Mononuclear cell (primary cell): ENCODE results near the gene PLN. TPM values are rescaled to one million over a fixed set of nuclear protein-coding genes. Genes with fewer than 3 reads are reported as not detected.

ENCODE experiments used
- H3K27me3 ChIP-seq: 2 replicates; pipeline ENCODE4 v1.6.0; 2011; ENCODE audit warnings: low read length, control low read depth; ENCODE audit not compliant: insufficient read depth
- H3K4me1 ChIP-seq: 2 replicates; pipeline ENCODE4 v1.5.1; 2011; ENCODE audit warnings: mild to moderate bottlenecking, low read length, control low read depth; ENCODE audit not compliant: insufficient read depth
- H3K4me3 ChIP-seq: 2 replicates; pipeline ENCODE4 v1.5.1; 2011; ENCODE audit warnings: mild to moderate bottlenecking, low read length, moderate library complexity
- H3K9me3 ChIP-seq: 2 replicates; pipeline ENCODE4 v1.5.1; 2011; ENCODE audit warnings: low read depth, mild to moderate bottlenecking, control low read depth, low read length
- total RNA-seq: library from RNA; depleted of rRNA; stranded (reverse); fragments of >200 nt; gene quantifications from one replicate; pipeline ENCODE4 v1.2.3, GENCODE V29; 2012

The PLN gene
- total RNA-seq, 1 donor = 0.10 TPM

DNA sequence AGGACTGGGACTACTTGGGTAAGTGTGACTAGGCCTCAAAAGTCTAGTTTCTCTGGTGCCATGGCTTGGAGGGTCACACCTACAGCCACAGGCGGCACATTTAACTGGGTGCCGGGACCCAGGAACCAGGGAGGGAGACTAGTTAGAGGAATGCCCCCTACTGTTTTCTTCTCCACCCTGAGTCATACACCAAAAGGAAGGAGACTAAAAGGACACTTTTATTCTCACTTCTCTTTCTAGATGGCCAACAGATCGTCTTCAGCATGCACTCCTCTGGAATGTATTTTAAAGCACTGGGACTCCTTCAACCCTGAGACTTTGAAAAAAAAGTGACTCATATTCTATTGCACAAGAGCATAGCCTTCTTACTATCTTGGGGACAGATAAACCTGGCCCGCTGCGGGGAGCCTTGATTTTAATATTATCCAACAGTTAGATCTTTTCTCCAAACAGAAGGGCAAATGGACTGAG is 33.4 kb downstream of the PLN start:
- H3K4me3 ChIP-seq = no peak overlapping the region
- H3K27me3 ChIP-seq = no peaks in the 10 kb centered on the region
- H3K4me1 ChIP-seq = peaks cover 27% of the 10 kb centered on the region
- H3K9me3 ChIP-seq = peaks cover 10% of the 10 kb centered on the region

GRCh38 chr6:118584911-118585310 is 36.8 kb downstream of the PLN start:
- Histone ChIP-seq H3K27me3 (no peaks in the 10 kb centered on the region), H3K9me3 (no peaks in the 10 kb centered on the region), H3K4me3 (no peak overlapping the region), H3K4me1 (peaks cover 27% of the 10 kb centered on the region)

DNA sequence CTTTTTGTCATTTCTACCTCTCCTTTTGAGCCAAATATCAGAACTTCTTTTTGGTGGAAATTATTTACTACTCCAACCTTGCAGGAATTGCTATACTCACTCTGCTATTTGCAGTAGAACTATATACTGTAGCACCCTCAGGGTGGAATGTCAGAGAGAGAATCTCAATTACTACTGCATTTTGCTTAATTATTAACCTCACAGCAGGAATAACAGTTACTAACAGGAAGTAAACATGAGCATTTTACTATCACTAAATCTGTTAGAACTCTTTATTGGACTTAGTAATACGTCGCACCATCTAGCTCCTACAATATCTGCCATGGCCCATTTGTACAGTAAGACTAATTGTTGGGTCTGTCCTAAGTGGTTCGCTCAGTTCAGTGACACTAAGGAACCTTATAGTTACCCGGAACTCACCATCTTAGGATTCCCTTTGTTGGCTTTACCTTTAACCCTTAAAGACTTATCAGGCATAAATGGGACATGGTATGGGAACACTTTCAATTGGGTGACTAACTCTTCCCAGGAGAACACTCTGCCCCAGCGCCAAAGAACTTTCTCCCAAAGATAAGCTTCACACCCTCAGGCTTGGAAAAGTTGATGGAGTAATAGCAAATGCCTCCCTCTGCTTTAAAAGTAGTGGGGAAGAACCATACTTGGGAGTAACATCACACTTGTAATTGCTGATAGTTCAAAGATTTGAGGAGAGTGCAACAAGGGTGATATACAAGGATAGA is 38.8 kb downstream of the PLN start:
- Histone ChIP-seq H3K4me1 (peaks cover 11% of the 10 kb centered on the region), H3K9me3 (no peaks in the 10 kb centered on the region), H3K4me3 (no peak overlapping the region), H3K27me3 (no peaks in the 10 kb centered on the region)

GRCh38 chr6:118588626-118589025 is 40.5 kb downstream of the PLN start:
- Histone ChIP-seq H3K27me3 (no peaks in the 10 kb centered on the region), H3K9me3 (no peaks in the 10 kb centered on the region), H3K4me3 (no peak overlapping the region)

GRCh38 chr6:118589186-118589585 is 41.1 kb downstream of the PLN start:
- Histone ChIP-seq H3K27me3 (no peaks in the 10 kb centered on the region), H3K4me1 (no peaks in the 10 kb centered on the region), H3K4me3 (no peak overlapping the region), H3K9me3 (no peaks in the 10 kb centered on the region)

More at GRCh38 chr6:118588626-118589025, 40.5 kb downstream of the PLN start:
- no peaks in the 10 kb centered on the region for H3K4me1 ChIP-seq

- H3K27me3 ChIP-seq = no peaks in the 10 kb centered on the region
- no peaks in the 10 kb centered on the region for H3K4me1 ChIP-seq
- H3K9me3 ChIP-seq = no peaks in the 10 kb centered on the region
- no peak overlapping the region for H3K4me3 ChIP-seq
Measured at GRCh38 chr6:118589649-118590365, 41.7 kb downstream of the PLN start.

DNA sequence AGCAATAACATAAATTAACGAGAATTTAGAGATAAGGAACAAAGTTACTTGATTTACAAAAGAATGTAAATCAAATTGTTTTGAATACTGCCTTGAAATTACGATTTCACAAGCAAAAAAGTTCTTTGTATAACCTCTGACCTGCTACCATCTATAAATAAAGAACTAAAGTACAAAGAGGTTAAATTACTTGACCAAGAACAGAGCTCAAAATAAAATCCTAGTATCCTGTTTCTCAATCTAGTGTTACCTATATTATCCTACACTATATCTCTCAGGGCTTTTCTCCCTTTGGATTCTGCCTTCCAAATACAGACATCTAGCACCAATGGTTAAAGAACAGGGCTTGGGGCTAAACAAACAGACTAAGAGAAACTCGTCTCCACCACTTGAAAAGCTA is 43.8 kb downstream of the PLN start:
- H3K9me3 ChIP-seq = no peaks in the 10 kb centered on the region
- no peak overlapping the region for H3K4me3 ChIP-seq
- no peaks in the 10 kb centered on the region for H3K27me3 ChIP-seq
- H3K4me1 ChIP-seq = no peaks in the 10 kb centered on the region

DNA sequence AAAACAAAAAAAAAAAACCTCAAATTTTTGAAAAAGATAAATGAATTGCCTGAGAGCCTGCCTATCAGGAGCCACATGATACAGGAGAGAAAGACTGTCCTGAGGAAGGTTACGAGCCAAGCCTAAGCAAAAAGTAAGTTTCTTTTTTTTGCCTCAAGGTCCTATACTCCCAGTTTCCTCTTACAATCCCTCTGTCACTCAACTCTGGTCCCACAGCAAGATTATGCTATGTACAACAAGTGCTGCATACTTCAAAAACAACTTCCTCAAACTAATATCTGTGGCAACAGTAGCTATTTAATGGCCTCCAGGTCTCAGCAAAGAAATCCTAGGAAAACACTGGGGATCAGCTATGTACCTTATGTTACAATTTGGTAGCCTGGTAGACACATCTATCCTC is 46.8 kb downstream of the PLN start:
- H3K4me1 ChIP-seq = no peaks in the 10 kb centered on the region
- H3K27me3 ChIP-seq = no peaks in the 10 kb centered on the region

DNA sequence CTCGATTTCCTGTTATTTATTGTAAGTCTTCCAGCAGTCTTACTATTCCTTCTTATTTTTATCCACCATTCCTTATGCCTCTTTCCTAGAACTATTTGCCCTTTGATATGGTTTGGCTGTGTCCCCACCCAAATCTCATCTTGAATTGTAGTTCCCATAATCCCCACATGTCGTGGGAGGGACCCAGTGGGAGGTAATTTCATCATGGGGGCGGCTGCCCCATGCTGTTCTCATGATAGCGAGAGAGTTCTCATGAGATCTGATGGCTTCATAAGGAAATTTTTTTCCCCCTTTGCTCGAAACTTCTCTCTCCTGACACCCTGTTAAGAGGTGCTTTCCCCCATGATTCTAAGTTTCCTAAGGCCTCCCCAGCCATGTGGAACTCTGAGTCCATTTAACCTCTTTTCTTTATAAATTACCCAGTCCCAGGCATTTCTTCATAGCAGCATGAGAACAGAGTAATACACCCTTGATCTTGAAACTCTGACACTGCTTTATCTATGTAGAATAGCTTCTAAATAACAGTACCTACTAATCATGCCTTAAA is 48.8 kb downstream of the PLN start:
- Histone ChIP-seq H3K4me3 (no peak overlapping the region), H3K9me3 (no peaks in the 10 kb centered on the region), H3K27me3 (no peaks in the 10 kb centered on the region), H3K4me1 (no peaks in the 10 kb centered on the region)

More for the DNA sequence above, 46.8 kb downstream of the PLN start:
- H3K9me3 ChIP-seq = no peaks in the 10 kb centered on the region
- H3K4me3 ChIP-seq = no peak overlapping the region

DNA sequence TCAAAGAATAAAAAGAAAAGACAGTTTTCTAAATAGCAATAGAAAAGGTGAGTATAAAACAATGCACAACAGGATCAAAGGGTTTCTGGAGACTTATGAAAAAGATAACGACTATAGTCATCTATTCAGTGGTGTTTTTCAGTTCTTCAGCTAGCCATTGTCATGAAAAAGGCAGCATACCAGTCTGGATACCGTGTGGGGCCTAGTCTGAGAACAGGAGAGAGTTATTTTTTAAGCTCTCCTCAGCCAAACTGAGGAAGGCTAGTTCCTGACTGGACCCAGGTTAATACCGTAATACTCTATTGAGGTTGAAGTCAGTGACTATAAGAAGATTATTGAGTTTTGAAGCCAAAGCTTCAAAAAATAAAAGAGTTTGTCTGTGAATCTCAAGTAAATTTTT is 49.5 kb downstream of the PLN start:
- no peaks in the 10 kb centered on the region for H3K9me3 ChIP-seq
- H3K4me3 ChIP-seq = no peak overlapping the region

GRCh38 chr6:118598324-118598723 is 50.2 kb downstream of the PLN start:
- Histone ChIP-seq H3K9me3 (peaks cover under 1% of the 10 kb centered on the region), H3K4me3 (no peak overlapping the region), H3K27me3 (no peaks in the 10 kb centered on the region), H3K4me1 (no peaks in the 10 kb centered on the region)

More for the DNA sequence above, 49.5 kb downstream of the PLN start:
- no peaks in the 10 kb centered on the region for H3K4me1 ChIP-seq
- H3K27me3 ChIP-seq = no peaks in the 10 kb centered on the region

- peaks cover 11% of the 10 kb centered on the region for H3K4me1 ChIP-seq
- H3K9me3 ChIP-seq = peaks cover 6% of the 10 kb centered on the region
- no peak overlapping the region for H3K4me3 ChIP-seq
- H3K27me3 ChIP-seq = no peaks in the 10 kb centered on the region
Measured at GRCh38 chr6:118602300-118602699, 54.2 kb downstream of the PLN start.

DNA sequence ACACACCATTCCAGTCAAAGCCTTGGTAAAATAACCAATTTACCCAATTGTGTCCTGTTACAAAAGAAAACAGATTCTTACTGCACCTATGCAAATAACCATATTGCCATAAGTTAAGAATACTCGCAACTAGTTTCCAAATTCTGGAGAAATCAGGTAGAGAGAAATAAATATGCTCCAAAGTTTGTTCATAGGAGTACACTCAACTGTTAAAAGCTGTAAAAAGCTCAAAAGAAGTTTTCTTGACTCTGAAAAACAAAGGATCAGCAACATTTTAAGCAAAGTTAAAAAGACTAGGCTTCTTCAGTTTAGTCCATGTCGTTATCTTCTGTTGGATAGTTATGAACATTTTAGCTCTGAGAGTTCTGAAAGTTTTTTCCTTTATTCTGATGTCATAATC is 55.3 kb downstream of the PLN start:
- peaks cover 6% of the 10 kb centered on the region for H3K9me3 ChIP-seq
- no peaks in the 10 kb centered on the region for H3K27me3 ChIP-seq
- H3K4me3 ChIP-seq = no peak overlapping the region
- peaks cover 12% of the 10 kb centered on the region for H3K4me1 ChIP-seq

- peaks cover 6% of the 10 kb centered on the region for H3K9me3 ChIP-seq
- H3K27me3 ChIP-seq = no peaks in the 10 kb centered on the region
- no peak overlapping the region for H3K4me3 ChIP-seq
- H3K4me1 ChIP-seq = peaks cover 12% of the 10 kb centered on the region
Measured at GRCh38 chr6:118606268-118606667, 58.2 kb downstream of the PLN start.

DNA sequence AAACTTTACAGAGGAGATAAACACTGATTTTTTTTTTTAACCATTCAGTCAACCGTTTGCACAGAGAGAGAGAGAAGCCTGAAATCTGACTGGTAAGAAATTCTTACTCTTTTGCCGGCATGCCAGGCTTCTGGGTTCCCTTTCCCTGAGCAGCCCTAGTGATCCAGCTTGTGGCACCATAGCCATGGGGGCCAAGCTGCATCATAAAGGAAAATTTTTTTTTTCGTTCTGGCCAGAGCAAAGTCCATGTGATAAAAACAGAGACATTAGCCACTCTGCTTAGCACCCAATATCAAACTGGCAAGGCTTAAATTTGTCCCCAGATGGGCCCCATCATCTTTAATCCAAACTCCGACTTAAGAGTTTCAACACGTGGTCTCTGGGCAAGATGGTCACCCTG is 58.8 kb downstream of the PLN start:
- Histone ChIP-seq H3K9me3 (peaks cover 6% of the 10 kb centered on the region), H3K27me3 (no peaks in the 10 kb centered on the region), H3K4me1 (peaks cover 12% of the 10 kb centered on the region), H3K4me3 (no peak overlapping the region)
